Fibroblast of pulmonary artery (primary cell): ENCODE data around the gene TMEM88.

Experiments
- DNase-seq: peaks from one replicate; pipeline ENCODE4 v3.0.0-alpha.2; 2010; ENCODE audit warnings: low read depth
- H3K4me3 ChIP-seq: replicated peaks from 2 replicates; pipeline ENCODE4 v1.5.1; 2011; ENCODE audit warnings: low read depth, mild to moderate bottlenecking, control low read depth, low read length, moderate library complexity
- TF ChIP-seq, protein P1 (sequence below): IDR thresholded peaks from 2 replicates; pipeline ENCODE4 v1.5.1; 2011; ENCODE audit warnings: mild to moderate bottlenecking, control low read depth, low read length, inconsistent platforms; ENCODE audit errors: missing control alignments

TMEM88 gene

DNA sequence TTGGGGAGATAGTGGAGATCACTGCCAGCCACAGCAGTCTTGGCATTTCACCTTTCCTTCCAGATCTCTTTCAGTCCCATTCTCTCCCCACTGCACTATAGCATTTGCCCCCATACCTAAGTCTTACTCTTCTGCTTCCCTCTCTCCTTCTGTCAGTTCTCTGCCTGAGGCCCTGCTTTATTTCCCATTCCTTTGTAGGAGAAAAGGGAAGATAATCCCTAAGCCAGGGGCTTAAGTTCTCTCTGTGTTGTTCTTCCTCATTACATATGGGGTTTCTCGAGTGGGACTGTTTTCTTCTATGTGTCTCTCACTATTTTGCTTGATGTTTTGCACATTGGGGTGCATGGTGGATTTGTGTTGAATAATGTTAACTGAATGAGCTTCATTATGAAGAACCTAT lies 14.4 kb upstream of the TMEM88 start:
- TF ChIP-seq, protein P1, sequence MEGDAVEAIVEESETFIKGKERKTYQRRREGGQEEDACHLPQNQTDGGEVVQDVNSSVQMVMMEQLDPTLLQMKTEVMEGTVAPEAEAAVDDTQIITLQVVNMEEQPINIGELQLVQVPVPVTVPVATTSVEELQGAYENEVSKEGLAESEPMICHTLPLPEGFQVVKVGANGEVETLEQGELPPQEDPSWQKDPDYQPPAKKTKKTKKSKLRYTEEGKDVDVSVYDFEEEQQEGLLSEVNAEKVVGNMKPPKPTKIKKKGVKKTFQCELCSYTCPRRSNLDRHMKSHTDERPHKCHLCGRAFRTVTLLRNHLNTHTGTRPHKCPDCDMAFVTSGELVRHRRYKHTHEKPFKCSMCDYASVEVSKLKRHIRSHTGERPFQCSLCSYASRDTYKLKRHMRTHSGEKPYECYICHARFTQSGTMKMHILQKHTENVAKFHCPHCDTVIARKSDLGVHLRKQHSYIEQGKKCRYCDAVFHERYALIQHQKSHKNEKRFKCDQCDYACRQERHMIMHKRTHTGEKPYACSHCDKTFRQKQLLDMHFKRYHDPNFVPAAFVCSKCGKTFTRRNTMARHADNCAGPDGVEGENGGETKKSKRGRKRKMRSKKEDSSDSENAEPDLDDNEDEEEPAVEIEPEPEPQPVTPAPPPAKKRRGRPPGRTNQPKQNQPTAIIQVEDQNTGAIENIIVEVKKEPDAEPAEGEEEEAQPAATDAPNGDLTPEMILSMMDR, result no peak
- H3K4me3 ChIP-seq, result no peak overlapping the region
- DNase-seq, result no peak

DNA sequence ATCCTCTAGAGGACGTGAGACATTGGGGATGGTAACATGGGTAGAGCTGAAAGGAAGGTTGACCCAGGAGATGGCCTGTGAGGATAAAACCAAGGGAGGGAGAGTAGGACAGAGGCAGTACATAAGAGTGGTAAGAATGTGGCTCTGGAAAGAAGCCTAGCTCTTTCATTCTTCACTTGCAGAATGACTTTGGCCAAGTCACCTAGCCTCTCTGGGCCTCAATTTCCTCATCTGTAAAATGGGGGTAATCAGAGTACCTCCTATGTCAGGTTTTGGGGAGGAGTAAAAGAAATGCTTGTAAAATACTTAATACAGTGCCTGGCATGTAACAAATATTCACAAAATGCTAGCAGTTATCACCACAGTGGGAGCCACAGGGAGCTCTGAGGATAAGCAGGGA lies 14.0 kb upstream of the TMEM88 start:
- no peak for DNase-seq
- TF ChIP-seq, protein P1, result no peak
- H3K4me3 ChIP-seq, result peak overlapping the region; percentile 81

DNA sequence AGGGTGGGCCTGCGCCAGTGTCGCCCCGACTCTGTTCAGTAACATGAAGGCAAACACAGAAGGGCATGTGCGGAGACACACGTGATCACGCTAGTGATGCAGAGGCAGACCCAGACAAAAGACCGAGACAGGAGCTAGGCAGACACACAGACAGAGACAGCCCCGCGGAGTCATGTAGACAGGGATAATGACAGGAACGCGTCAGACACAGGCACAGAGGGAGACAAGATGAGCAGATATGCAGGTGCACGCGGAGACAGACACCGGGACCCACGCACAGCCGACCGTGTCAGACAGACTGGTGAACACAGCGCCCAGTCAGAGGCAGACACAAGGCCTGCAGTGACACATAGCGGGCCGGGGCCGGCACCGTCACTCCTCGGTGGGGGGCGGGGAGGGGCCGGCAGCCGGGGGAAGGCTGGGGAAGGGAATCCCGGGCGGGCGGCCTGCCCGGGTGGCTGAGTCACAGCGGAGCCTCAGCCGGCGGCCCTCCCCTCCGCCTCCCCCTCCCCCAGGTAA lies 13.4 kb upstream of the TMEM88 start:
- TF ChIP-seq, protein P1, result no peak
- peak overlapping the region; percentile 81 for H3K4me3 ChIP-seq
- DNase-seq, result peak; percentile 90

DNA sequence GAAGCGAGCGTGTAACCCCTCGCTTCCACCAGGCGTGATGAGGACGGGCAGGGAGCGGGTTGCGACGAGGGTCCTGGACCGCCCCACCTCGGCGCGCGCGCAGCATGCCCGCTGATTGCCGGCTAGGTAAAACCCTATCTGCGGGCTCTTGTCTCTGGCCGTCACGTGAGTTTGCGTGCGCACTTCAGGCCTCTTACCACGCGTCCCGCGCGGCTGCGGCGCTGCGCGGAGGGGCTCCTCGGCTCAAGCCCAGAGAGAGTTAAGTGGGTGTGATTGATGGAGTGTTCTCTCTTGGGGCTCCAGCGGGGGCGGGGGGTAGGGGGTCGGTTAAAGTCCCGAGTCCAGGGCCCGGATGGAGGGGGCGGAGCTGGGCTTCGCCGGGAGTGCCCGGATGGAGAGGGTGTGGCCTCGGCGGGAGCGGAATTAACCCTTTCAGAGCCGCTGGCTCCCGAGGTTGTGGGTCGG lies 12.9 kb upstream of the TMEM88 start:
- peak overlapping the region; percentile 81 for H3K4me3 ChIP-seq
- peak; percentile 90 for DNase-seq

DNA sequence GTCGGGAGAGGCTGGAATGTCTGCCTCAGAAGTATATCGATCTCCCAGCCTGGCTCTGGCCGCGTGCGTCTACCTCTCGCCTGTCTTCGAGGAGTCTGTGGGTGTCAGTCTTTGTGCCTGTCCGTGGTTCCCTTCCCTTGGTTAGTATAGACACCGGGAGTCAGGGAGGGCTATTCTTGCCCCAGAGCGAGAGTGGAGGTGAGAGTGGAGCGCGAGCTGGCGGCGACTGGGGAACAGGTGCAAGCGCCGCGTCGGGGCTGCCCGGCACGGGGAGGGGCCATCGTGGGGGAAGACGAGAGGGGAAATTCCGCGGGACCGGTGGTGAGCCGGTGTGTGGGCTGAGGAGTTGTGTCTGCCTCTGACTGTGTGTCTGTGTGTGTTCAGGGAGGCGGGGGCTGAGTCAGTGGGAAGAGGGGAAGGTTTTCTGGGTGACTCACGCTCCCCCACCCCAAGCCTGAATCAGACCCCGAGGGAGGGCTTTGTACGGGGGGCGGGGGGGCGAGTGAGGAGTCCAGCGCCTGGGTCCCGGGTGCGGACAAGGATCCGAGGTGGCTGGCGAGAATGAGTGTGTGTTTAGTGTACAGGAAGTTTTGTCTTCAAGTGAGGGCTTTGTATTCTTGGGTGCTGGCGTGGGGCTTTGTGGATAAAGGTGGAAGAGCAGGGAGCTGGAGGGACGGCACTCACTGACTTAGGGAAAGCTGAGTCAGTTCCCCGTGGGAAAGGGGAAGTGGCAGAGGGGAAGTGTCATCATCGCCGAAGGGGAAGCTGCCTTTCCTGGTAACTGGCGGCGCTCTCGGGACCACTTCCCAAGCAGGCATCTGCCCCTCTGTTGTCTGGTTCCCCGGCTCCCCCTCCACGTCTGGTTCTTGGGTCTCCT lies 12.2 kb upstream of the TMEM88 start:
- TF ChIP-seq, protein P1, result no peak
- peak overlapping the region; percentile 81 for H3K4me3 ChIP-seq
- peak; percentile 95 for DNase-seq

More for the DNA sequence above, 12.9 kb upstream of the TMEM88 start:
- TF ChIP-seq, protein P1, result no peak

DNA sequence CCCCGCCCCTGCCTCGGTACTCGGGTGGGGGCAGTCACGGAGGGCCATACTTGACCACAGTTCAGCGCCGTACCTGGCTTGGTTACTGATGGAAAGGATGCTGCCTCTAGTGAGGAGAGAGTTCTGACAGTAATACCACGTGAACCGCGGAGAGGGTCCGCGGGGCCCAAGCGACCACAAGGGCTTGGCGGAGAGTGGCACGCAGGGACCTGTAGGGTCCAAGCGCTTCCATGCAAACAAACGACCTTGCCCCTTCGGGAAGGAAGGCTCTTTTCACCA lies 11.7 kb upstream of the TMEM88 start:
- H3K4me3 ChIP-seq, result peak overlapping the region; percentile 81
- no peak for DNase-seq
- TF ChIP-seq, protein P1, result no peak
